HG02870 (cell line): ENCODE results near the gene ANTXR2.
A peak's percentile ranks its signal among the peaks of the same experiment; 100 is the strongest.
"Not testable (repeated sequence)": the region's sequence is repeated elsewhere in the genome, so short reads cannot be mapped to it uniquely, and the experiment has no call there.

Experiments used
- ATAC-seq: cut with Tn5 transposase; IDR thresholded peaks from one replicate; pipeline ENCODE4 v1.9.1; 2021; ENCODE audit warnings: mild to moderate bottlenecking, moderate library complexity; ENCODE audit not compliant: unreplicated experiment

ANTXR2 gene

DNA sequence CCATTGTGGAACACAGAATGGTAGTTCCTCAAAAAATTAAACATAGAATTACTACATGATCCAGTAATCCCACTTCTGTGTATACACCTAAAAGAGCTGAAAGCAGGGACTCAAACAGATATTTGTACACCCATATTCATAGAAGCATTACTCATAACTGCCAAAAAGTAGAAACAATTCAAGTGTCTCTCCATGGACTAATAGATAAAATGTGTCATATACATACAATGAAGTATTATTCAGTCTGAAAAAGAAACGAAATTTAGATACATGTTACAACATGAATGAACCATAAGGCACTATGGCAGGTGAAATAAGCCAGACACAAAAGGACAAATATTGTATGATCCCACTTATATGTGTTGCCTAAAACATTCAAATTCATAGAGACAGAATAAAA, 145.1 kb downstream of the ANTXR2 start:
- ATAC-seq, result no peak

DNA sequence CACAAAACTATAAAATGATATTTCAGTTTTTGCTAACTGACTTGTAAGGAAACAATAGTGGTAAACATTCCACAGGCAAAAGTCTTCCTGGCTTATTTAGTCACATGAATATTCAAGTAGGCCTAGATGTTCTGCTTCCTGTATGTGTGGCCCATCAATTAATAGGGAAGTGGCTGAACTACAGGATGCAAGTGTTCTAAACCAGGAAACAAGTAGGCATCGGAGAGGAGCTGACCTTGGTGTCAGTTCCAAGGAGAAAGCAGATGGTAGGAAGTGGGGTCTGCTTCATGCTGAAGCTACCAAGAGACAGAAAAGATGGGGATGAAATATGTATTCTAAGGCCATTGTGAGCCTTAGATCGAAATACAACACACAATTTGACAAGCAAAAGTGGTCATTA, 149.7 kb downstream of the ANTXR2 start:
- no peak for ATAC-seq

DNA sequence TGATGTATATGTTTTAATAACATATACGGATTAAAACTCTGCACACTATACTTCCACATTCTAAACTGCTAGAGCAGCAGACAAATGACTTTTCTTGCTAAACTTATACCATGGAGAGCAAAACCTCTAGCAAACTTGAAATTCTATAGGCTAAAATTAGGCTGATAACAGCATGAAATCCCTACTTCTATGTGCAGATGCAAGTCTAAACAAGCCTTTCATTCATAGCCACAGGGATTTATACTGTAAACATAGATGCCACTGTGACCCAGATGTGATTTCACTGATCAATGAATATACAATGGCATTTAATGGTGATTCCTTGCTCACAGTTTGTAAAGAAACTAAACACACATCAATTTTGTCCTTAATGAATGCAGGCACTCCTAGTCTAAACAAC, 151.0 kb downstream of the ANTXR2 start:
- no peak for ATAC-seq

DNA sequence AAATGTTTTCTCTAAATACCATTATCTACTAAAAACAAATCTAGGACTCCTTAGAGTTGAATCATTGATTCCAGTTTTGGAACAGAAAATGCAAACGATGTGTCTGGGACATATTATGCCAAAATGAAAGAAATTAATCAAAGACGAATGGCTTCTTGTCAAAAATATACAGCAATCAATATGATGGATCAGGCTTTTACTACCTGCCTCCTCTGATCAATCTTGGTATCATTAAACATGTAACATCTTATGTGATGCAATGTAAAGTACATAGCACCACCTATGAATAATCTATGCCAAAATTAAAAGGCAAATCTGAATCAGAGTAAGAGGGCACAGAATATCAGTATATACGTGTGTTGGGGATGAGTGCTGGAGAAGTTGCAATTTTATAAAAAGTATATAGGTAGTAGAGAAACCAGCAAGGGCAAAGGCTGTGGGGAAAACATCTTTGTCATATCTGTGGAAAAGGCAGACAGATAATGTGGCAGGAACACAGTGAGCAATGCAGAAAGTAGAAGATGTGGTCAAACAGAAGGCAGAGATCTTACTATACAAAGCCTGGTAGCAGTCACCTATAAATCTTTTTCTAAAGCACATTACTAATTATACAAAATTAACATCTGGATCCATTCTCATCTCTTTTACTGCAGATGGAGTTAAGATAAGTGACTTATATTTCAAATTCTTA, 152.7 kb downstream of the ANTXR2 start:
- ATAC-seq, result no peak

DNA sequence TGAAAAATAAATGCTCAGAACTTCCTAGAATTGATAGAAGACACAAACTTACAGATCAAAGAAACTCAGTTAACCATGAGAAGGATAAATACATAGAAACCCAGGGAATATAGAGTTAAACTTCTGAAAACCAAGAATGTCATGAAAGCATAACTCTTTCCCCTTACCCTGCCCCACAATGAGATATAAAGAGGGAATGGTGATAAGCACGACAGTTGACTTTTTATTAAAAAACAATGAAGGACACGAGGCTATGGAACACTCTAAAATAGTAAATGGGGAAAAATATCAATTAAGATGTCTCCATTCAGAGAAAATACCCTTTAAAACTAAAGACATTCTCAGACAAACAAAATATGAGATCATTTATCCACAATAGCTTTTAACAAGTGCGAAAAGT, 154.7 kb downstream of the ANTXR2 start:
- no peak for ATAC-seq

DNA sequence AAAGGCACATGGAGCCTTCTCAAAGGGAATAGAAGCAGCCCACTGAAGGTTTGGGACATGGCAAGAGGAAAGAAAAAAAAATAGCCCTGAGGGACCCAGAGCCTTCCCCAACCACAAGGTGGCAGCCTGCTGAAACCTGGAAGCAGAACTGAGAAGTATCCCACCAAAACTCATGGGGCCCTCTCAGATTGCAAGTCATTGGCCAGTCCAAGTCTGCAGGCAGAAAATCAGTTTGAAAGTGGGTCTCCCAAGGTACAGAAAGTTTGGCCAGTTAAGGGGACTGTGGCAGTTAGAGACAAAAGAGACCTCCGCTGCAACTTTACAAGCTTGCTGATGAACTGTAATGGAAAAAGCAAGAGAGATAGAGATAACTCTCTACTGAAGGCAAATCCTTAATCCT, 155.8 kb downstream of the ANTXR2 start:
- peak; percentile 92 for ATAC-seq

DNA sequence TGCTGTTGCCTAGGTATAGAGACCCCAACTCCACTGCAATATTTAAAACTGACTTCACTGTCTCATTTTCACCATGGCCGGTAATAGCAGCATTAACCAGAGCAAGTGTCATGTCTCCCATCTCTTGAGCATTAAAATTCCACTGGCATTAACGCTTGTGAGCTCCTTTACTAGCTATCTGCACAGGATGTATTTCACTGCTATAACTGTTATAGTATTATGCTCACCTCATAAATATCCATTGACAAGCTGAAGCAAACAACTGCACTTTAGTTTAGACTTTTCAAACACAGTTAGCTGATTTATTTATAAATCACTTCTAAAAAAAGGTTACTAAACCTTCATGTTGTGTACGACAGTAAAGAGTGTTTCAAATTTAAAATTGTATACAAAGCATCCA, 157.8 kb downstream of the ANTXR2 start:
- no peak for ATAC-seq

DNA sequence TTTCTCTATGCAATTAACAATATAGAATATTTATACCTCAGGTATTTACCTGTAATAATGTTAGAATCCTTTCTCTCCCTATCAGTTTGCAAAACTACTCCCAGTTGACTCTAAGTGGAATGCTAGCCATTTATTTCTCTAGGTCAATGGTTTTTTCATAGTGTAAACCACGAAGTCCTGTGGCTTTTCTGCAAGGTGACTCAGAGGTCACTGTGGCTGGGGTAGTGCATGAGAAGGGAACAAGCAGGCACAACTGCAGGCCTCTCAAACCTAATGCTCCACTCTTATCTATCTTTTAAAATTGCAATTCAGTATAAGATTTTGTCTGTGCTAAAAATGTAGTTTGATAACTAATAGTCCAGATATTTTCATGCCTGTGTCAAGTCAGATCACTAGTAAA, 159.4 kb downstream of the ANTXR2 start:
- no peak for ATAC-seq

DNA sequence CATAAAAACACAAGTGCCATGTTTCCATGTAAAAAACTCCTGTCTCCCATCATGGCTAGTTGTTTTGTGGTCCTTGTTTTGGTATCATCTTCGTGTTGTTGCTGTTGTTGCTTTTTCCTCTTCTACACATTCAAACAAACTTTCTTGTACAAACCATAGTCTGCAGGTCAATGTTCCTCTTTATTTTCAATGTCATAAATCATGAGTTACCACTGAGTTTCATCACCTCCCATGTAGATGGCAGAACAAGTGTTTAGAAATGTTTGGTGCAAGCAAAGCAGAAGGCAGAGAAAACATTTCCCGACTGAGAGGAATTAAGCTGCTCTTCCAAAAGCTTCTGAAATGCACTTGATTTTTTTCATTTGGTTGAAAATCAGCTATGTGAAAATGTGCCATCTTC, 166.0 kb downstream of the ANTXR2 start:
- no peak for ATAC-seq

DNA sequence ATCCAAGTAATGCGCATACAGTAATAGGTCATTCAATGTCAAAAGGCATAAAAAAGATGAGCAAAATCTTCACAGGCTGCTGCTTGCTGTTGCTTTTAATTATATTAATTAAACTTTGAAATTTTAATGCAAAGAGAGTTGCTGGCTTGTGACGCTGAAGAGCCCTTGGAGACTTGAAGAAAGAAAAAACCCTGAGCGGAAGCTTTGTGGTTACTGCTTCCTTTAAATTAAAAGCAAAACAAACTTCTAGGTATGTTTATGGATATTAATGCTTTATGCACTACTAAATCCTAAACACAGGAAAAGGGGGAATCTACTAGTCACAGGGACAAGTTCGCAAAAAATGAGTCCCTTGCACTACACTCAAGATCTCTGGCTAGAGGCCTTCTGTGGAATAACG, 166.7 kb downstream of the ANTXR2 start:
- no peak for ATAC-seq

DNA sequence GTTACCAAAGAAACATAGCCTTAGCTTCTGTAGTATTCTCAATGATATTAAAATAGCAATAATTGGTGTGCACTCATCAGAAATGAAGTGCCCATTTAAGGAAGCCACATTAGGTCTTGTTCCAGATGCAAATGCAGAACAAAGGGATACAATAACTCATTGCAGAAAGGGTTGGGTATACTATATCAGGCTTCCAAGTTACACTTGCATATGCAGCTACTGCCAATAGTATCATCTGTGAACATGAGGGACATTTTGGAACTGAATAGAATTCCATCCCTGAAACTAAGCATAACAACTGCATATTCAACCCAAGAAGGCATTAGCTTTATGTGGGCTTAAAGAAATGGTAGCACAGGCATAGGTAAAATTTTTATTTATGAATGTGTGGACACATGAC, 167.8 kb downstream of the ANTXR2 start:
- no peak for ATAC-seq

DNA sequence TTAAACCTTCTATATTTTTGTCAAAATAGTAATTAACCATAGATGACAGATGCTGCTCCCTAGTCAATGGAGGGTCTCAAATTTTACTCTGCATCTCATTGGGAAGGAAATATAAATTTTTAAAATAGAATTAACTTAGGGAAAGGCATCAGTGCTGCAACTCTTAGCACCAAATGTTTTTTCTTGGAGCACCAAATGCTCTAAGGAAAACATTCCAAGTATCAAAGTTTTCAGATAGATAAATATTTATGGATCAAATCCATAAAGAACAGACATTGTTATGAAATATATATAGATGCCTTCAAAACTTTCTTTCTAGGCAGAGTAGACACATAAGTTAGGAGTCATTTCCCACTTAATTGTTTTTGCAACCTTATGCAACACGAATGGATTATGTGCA, 168.7 kb downstream of the ANTXR2 start:
- ATAC-seq, result no peak

DNA sequence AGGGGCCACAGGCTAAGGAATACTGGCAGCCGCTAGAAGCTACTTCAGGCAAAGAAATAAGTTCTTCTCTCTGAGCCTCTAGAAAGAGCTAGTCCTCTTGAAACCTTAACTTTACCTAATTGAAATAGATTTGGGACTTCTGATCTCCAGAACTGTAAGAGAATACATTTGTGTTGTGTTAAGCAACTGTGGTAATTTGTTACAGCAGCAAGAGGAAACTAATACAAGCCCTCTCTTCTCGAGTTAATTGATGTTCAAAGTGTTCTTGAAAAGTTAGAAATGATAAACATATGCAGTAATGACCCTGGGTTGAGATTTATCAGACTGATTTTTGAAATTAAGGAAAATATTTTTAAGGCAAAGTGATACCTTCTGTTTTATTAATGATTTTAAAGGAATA, 172.8 kb downstream of the ANTXR2 start:
- no peak for ATAC-seq

DNA sequence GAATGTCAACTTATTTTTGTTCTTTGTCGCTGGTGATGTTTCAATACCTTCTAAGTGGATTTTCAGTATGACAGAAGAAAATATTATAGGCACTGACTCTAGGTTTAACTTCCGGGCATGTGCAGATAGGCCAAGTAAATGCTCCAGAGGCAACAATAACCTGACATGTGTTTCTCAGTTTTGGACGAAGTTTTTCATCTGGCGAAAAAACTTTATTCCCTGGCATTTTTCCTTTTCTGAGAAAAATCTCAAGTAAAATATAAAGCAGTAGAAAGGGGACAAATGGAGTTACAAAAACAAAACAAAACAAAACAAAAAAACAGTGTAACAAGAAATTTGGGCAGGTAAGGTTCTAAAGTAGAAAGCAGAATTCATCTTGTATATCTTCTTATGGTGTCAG, 173.5 kb downstream of the ANTXR2 start:
- ATAC-seq, result no peak

DNA sequence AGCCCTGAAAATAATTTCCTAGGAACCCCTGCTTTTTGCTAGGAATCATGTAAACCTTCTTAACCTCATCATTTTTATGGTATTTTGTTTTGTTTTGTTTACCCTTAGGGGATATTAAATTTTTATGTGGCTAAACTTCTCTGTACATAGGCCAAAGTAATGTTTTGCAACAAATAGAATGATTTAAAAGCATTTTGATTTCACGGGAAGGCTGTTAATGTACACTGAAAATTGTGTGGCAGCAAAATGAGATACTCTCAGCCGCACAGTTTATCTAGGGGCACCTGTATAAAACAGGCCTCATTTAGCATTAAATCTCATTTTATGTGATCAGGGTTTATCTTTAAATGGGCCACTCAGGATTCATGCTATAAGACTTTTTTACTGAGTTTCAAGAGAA, 175.0 kb downstream of the ANTXR2 start:
- ATAC-seq, result no peak

DNA sequence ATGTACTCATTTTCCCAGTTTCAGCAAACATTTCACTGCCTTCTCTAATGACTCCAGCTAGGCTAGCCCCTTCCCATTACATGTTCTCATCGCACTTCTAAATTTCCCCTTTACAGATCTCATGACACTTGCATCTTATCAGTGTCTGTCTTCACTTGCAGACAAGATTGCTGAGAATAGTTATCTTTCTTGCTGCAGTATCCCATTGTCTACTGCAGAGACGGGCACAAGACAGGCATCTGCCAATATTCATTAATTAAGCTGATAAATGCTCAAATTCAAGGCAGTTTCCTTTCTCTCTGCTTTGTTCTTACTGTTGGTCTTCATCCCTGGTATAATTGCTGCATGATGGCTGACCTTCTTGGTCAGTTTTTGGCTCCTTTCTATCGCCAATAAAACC, 175.9 kb downstream of the ANTXR2 start:
- no peak for ATAC-seq

DNA sequence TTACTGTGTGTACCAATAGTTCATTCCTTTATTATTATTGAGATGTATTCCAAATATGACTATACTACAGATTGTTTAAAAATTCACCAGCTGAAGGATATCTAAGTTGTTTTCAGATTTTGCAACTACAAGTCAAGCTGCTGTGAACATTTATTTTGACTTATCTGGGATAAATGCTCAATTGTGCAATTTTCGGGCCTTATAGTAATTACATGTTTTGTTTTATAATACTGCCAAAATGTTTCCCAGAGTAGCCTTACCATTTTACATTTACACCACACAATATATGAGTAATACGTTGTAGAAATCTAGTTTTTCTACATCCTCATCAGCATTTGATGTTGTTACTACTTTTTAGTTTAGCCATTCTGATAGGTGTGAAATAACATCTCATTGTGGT, 179.6 kb downstream of the ANTXR2 start:
- ATAC-seq, result no peak

DNA sequence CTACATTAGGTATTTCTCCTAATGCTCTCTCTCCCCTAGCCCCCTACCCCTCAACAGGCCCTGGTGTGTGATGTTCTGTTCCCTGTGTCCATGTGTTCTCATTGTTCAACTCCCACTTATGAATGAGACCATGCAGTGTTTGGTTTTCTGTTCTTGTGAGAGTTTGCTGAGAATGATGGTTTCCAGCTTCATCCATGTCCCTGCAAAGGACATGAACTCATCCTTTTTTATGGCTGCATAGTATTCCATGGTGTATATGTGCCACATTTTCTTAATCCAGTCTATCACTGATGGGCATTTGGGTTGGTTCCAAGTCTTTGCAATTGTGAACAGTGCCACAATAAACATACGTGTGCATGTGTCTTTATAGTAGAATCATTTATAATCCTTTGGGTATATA, 184.0 kb downstream of the ANTXR2 start:
- ATAC-seq, result not testable (repeated sequence)

DNA sequence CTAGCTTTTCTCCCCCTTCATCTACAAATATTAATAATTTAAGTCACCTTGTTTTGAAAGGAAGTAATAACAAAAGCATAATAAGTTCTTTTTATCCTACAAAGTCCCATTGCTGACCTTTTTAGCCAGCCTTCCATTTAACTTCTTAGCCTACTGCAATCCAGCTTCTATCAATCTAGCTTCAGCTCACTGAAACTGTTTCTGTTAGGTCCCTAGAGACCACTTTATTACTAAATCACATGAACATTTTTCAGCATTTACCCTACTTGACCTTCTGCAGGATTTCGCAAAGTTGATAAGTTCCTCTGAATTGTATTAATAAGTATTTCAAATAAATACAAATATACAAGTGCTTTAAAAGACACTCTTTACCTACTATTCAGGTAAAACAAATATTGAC, 186.5 kb downstream of the ANTXR2 start:
- ATAC-seq, result no peak

DNA sequence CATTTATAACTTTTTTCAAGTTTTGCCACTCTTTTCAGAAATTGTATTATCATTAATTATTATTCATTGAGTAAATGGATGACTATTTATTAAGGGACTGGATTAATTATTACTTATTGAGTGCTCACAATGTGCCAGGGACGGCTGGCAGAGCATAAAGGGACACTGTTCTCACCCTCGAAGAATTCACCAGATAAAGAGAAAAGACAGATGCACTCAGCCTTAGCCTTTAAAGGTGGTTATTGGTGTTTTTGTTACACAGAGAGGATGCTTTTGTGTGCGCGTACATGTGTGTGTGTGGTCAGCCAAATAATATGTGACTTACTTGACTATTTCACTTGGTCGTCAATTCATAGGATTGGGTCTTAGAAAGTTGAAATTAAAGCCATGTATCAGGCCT, 187.0 kb downstream of the ANTXR2 start:
- ATAC-seq, result no peak

DNA sequence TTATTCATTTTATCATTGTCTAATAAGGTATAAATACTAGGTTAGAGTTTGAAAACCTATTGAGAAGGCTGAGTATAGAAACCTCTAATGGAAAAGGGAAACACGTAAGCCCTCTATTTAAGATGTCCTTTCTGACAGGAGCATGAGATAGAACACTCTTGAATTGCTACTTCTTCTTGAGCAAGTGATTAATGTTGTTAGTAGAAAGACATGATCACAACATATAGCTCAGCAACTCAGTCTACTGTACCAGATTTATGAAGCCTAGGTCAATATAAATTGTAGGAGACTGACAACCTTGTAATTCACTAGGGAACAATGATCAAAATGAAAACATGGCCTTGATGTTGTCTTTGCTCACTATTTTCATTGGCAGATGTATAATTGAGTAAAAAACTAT, 189.7 kb downstream of the ANTXR2 start:
- no peak for ATAC-seq

DNA sequence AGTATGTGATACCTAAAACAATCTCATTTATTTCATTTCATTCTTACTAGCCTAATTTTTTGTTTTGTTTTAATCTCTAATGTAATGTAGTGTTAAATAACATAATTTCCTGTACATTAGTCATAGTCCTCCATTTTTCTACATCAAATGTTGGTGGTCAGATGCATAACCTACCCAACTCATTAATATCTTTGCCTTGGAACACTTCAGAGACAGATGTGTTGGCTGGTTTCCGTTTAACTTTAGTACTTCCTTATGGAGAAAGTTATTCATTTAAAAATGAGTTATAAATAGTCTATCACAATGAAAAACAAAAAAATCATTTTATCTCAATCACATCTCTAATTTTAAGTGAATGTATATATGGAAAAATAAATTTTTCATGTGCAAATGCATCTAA, 190.2 kb downstream of the ANTXR2 start:
- ATAC-seq, result no peak

DNA sequence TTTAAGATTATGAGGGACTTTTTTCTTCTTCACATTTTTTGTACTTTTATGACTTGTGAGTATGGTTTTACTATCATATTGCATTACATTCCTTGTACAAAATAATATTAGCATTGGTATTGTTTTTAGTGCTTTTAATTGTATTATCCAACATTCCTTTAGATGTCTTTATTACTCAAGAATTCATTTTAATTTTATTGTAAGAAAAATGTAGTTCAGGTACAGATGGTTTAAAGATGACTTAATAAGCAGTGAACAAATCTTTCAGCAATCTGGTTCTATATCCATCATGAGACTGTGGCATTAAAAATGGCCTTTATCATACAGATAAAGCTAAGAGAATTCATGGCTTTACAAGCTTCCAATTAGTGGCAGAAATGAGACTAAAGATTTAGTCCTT, 191.6 kb downstream of the ANTXR2 start:
- ATAC-seq, result no peak

DNA sequence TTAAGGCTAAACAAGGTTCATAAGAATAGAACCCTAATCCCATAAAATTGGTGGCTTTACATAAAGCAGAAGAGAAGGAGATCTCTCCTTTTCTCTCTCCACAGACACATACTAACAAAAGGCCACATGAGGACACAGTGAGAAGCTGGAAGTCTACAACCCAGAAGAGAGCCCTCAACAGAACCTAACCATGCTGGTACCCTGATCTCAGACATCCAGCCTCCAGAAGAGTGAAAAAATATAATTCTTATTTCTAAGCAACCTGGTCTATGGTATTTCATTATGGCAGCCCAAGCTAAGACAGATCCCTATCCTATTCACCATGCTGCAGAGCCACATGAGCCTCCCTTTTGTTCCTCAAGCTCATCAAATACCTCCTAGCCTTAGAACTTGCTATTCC, 195.5 kb downstream of the ANTXR2 start:
- no peak for ATAC-seq
